BLaER1 treated with 17β-estradiol and CSF1 and Interleukin-3, amounts not matched to agents 10 nM and 100 nM (cell line): Measurements from ENCODE around the gene NARF.
A peak's percentile ranks its signal among the peaks of the same experiment; 100 is the strongest.

Source experiments
- H3K27ac ChIP-seq, 11 experiments: shearing (Covaris generic); formaldehyde crosslinking; 2 replicates each; pipeline ENCODE4 v1.8.1; 2022
- H3K27me3 ChIP-seq, 11 experiments: shearing (Covaris generic); formaldehyde crosslinking; 2 replicates each; pipeline ENCODE4 v1.8.1; 2022
- H3K36me3 ChIP-seq, 11 experiments: shearing (Covaris generic); formaldehyde crosslinking; 2 replicates each; pipeline ENCODE4 v1.8.1; 2022
- H3K4me1 ChIP-seq, 10 experiments: shearing (Covaris generic); formaldehyde crosslinking; 2 replicates each; pipeline ENCODE4 v1.8.1; 2022
- H3K4me2 ChIP-seq, 11 experiments: shearing (Covaris generic); formaldehyde crosslinking; 2 replicates each; pipeline ENCODE4 v1.8.1; 2022
- H3K4me3 ChIP-seq, 10 experiments: shearing (Covaris generic); formaldehyde crosslinking; 2 replicates each; pipeline ENCODE4 v1.8.1; 2022
- H3K9ac ChIP-seq, 11 experiments: shearing (Covaris generic); formaldehyde crosslinking; 2 replicates each; pipeline ENCODE4 v1.8.1; 2022
- H3K9me3 ChIP-seq, 11 experiments: shearing (Covaris generic); formaldehyde crosslinking; replicated peaks in 1 of 11; 2 replicates each; pipeline ENCODE4 v1.8.1; 2022
- H4K20me1 ChIP-seq, 11 experiments: shearing (Covaris generic); formaldehyde crosslinking; 2 replicates each; pipeline ENCODE4 v1.8.1; 2022
- Cebpa-rat ChIP-seq, 11 experiments: shearing (Covaris generic); IDR thresholded peaks; 2 replicates each; pipeline ENCODE4 v1.8.1; 2022

Gene NARF

GRCh38 chr17:82465023-82465603 lies 6.6 kb downstream of the NARF start:
- no peak for TF ChIP-seq Cebpa-rat (IDR thresholded peaks at IDR 0.05)
- Histone ChIP-seq H3K27me3 (no peaks in the 10 kb centered on the region), H4K20me1 (peaks cover 7 to 62% (median 40%) of the 10 kb centered on the region in 11 experiments; a peak in 18 of 22 replicates), H3K27ac (no peak overlapping the region), H3K9me3 (no peaks in the 10 kb centered on the region), H3K4me2 (no peak overlapping the region), H3K4me1 (peaks cover 0 to 23% (median 4%) of the 10 kb centered on the region in 10 experiments; a peak in 13 of 20 replicates), H3K36me3 (peaks cover 99 to 100% (median 100%) of the 10 kb centered on the region in 11 experiments), H3K9ac (peak overlapping the region in 2 of 11 experiments; percentile 4 to 14; a peak in 1 of 22 replicates), H3K4me3 (no peak overlapping the region)

DNA sequence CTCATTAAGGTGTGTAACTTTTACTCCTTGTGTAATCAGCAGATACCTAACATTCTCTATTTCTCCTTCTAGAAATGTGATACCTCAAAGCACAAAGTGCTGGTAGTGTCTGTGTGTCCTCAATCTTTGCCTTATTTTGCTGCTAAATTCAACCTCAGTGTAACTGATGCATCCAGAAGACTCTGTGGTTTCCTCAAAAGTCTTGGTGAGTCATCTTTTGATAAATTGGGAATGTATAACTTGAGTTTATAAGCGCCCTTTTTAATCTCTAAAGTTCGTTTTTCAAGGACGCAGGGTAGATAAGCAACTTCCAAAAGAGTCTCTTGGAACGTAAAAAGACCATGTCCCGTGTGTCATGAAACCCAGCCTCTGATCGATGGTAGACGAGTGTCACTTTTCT lies 10.2 kb downstream of the NARF start:
- H3K27me3 ChIP-seq, result no peaks in the 10 kb centered on the region
- peaks cover 94 to 100% (median 97%) of the 10 kb centered on the region in 11 experiments for H3K36me3 ChIP-seq
- H3K27ac ChIP-seq, result no peak overlapping the region
- TF ChIP-seq Cebpa-rat (IDR thresholded peaks at IDR 0.05), result no peak
- peaks cover 0 to 32% (median 15%) of the 10 kb centered on the region in 11 experiments; a peak in 17 of 22 replicates for H4K20me1 ChIP-seq
- no peaks in the 10 kb centered on the region for H3K9me3 ChIP-seq
- no peak overlapping the region for H3K9ac ChIP-seq
- no peaks in the 10 kb centered on the region for H3K4me1 ChIP-seq
- H3K4me3 ChIP-seq, result no peak overlapping the region
- H3K4me2 ChIP-seq, result no peak overlapping the region

DNA sequence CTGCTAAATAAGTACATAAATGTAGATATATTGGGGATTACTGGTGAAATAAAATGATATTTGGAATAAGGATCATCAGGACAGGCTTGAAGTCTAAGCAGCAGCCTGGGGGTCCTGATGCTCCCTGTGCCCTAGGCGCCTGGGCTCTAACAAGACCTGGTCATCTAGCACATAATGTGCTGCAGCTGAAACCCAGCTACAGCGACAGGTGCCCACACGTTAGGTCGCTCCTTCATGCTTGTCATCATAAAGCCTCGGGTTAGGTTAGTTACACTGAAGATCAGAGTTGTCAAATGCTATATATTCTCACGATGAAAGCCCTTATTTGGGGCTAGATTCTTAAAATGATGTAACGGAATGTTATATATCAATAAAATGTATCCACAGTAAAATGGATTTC lies 11.5 kb downstream of the NARF start:
- Histone ChIP-seq H4K20me1 (peaks cover 0 to 20% (median 10%) of the 10 kb centered on the region in 11 experiments; a peak in 14 of 22 replicates), H3K4me1 (no peaks in the 10 kb centered on the region), H3K27me3 (no peaks in the 10 kb centered on the region), H3K36me3 (peaks cover 94 to 100% (median 97%) of the 10 kb centered on the region in 11 experiments), H3K4me3 (no peak overlapping the region), H3K9ac (no peak overlapping the region), H3K4me2 (no peak overlapping the region), H3K9me3 (no peaks in the 10 kb centered on the region), H3K27ac (no peak overlapping the region)
- TF ChIP-seq Cebpa-rat (IDR thresholded peaks at IDR 0.05), result no peak

DNA sequence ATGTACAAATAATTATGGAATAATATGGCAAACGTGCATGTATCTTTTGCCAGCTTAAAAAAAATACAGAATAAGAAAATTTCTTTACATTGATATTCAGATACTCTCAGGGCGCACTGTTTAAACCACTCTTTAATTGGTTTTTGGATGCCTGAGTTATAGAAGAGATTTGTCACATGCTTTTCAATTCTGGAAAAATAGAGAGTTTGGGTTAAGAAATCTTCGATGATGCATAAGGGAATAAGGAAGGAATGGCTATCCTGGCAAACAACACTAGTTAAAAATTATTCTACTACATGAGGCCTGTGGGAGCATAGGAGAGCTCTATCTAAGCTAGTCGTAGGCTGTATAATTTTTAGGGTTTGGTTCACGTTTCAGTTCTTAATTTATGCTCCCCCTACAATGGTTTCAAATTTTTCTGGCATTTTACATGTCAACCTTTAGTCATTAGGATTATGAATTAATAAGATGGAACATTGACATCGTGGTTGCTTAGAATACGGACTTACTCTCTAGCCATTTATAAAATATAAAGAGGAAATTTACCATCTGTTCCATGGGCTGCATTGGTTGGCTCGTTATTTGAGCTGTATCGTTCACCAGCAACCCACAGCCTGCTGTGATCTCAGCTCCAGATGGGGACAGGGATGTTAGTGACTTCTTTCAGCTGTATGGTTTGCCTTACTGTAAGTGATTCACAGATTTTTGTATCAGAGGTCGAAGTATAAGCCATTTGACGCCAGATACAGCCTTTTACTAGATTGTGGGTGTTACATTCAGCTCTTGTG lies 15.9 kb downstream of the NARF start:
- TF ChIP-seq Cebpa-rat (IDR thresholded peaks at IDR 0.05), result no peak
- Histone ChIP-seq H3K36me3 (peaks cover 94 to 100% (median 97%) of the 10 kb centered on the region in 11 experiments), H3K4me2 (no peak overlapping the region), H3K27ac (no peak overlapping the region), H4K20me1 (peaks cover 15 to 44% (median 28%) of the 10 kb centered on the region in 11 experiments; a peak in 16 of 22 replicates), H3K4me1 (peaks cover 0 to 11% (median 4%) of the 10 kb centered on the region in 10 experiments; a peak in 7 of 20 replicates), H3K4me3 (no peak overlapping the region), H3K9me3 (no peaks in the 10 kb centered on the region), H3K9ac (peak overlapping the region in 1 of 11 experiments; percentile 29; a peak in 2 of 22 replicates), H3K27me3 (no peaks in the 10 kb centered on the region)

DNA sequence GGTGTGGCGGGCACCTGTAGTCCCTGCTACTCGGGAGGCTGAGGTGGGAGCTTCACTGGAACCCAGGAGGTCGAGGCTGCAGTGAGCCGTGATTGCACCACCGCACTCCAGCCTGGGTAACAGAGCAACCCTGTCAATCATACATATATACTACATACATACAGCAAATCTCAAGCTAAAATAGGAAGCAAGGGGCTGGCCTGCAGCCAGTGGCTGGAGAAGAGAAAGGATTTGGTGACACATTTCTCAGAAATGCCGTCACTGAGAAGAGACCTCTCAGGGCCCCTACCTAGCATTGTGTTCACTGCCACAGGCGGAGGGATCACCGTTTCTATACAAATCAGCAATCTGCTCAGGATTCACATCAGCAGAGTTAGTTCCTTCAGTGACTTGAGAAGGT lies 16.9 kb downstream of the NARF start:
- Histone ChIP-seq H3K4me2 (no peak overlapping the region), H3K9me3 (no peaks in the 10 kb centered on the region), H3K4me1 (peaks cover 0 to 11% (median 4%) of the 10 kb centered on the region in 10 experiments; a peak in 7 of 20 replicates), H3K27ac (no peak overlapping the region), H3K4me3 (no peak overlapping the region), H3K36me3 (peaks cover 94 to 100% (median 97%) of the 10 kb centered on the region in 11 experiments), H3K27me3 (no peaks in the 10 kb centered on the region), H4K20me1 (peaks cover 21 to 54% (median 28%) of the 10 kb centered on the region in 11 experiments; a peak in 16 of 22 replicates), H3K9ac (no peak overlapping the region)
- no peak for TF ChIP-seq Cebpa-rat (IDR thresholded peaks at IDR 0.05)

DNA sequence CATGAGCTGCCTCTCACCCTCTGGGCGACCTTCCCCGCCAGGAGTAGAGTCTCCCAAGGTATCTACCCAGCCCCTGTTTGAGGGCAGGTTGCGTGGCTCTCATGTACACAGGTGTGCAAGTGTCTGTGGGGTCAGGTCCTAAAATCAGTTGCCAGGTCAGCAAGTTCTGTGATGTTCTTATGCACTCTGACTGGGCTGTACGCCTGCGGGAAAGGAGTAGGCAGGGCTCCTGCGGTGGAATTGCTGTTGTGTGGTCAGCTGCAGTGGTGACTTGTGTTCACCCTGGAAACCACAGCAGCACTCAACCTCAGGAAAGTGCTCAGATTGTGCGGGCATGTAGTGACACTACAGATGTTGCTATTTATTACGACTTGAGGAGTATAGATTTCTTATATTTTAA lies 19.4 kb downstream of the NARF start:
- H3K9me3 ChIP-seq, result no peaks in the 10 kb centered on the region
- H3K36me3 ChIP-seq, result peaks cover 99 to 100% (median 100%) of the 10 kb centered on the region in 11 experiments
- no peak overlapping the region for H3K27ac ChIP-seq
- H3K4me1 ChIP-seq, result peaks cover 0 to 11% (median 4%) of the 10 kb centered on the region in 10 experiments; a peak in 7 of 20 replicates
- H3K27me3 ChIP-seq, result no peaks in the 10 kb centered on the region
- peaks cover 21 to 53% (median 28%) of the 10 kb centered on the region in 11 experiments; a peak in 16 of 22 replicates for H4K20me1 ChIP-seq
- no peak overlapping the region for H3K4me2 ChIP-seq
- no peak for TF ChIP-seq Cebpa-rat (IDR thresholded peaks at IDR 0.05)
- peak overlapping the region in 2 of 11 experiments; percentile 29 to 34; a peak in 2 of 22 replicates for H3K9ac ChIP-seq
- no peak overlapping the region for H3K4me3 ChIP-seq

GRCh38 chr17:82479602-82480001 lies 21.1 kb downstream of the NARF start:
- peak overlapping the region in 2 of 11 experiments; percentile 9 to 30; a peak in 3 of 22 replicates for H3K27ac ChIP-seq
- TF ChIP-seq Cebpa-rat (IDR thresholded peaks at IDR 0.05), result no peak
- H3K9me3 ChIP-seq, result no peaks in the 10 kb centered on the region
- no peak overlapping the region for H3K4me2 ChIP-seq
- peaks cover 99 to 100% (median 100%) of the 10 kb centered on the region in 11 experiments for H3K36me3 ChIP-seq
- no peak overlapping the region for H3K4me3 ChIP-seq
- H3K4me1 ChIP-seq, result peaks cover 0 to 11% (median 4%) of the 10 kb centered on the region in 10 experiments; a peak in 7 of 20 replicates
- H3K9ac ChIP-seq, result peak overlapping the region in 6 of 11 experiments; percentile 6 to 46 (median 14); a peak in 7 of 22 replicates
- peaks cover 21 to 62% (median 27%) of the 10 kb centered on the region in 11 experiments; a peak in 16 of 22 replicates for H4K20me1 ChIP-seq
- H3K27me3 ChIP-seq, result no peaks in the 10 kb centered on the region

- no peak overlapping the region for H3K4me3 ChIP-seq
- H3K36me3 ChIP-seq, result peaks cover 99 to 100% (median 100%) of the 10 kb centered on the region in 11 experiments
- no peaks in the 10 kb centered on the region for H3K9me3 ChIP-seq
- peak overlapping the region in 4 of 11 experiments; percentile 13 to 23 (median 16); a peak in 3 of 22 replicates for H3K9ac ChIP-seq
- H3K27ac ChIP-seq, result peak overlapping the region in 1 of 11 experiments; percentile 1; a peak in 1 of 22 replicates
- no peak for TF ChIP-seq Cebpa-rat (IDR thresholded peaks at IDR 0.05)
- H3K4me1 ChIP-seq, result peaks cover 0 to 11% (median 4%) of the 10 kb centered on the region in 10 experiments; a peak in 9 of 20 replicates
- no peaks in the 10 kb centered on the region for H3K27me3 ChIP-seq
- peaks cover 16 to 58% (median 24%) of the 10 kb centered on the region in 11 experiments; a peak in 16 of 22 replicates for H4K20me1 ChIP-seq
- no peak overlapping the region for H3K4me2 ChIP-seq
These were observed 21.8 kb downstream of the NARF start for GRCh38 chr17:82480318-82480717.
